Measurements from ENCODE around the gene CDH13. TPM values are rescaled to one million over a fixed set of nuclear protein-coding genes. Genes with fewer than 3 reads are reported as not detected.

CDH13 gene
- total RNA-seq, 1 donor from 2014 or later, result 161 TPM

DNA sequence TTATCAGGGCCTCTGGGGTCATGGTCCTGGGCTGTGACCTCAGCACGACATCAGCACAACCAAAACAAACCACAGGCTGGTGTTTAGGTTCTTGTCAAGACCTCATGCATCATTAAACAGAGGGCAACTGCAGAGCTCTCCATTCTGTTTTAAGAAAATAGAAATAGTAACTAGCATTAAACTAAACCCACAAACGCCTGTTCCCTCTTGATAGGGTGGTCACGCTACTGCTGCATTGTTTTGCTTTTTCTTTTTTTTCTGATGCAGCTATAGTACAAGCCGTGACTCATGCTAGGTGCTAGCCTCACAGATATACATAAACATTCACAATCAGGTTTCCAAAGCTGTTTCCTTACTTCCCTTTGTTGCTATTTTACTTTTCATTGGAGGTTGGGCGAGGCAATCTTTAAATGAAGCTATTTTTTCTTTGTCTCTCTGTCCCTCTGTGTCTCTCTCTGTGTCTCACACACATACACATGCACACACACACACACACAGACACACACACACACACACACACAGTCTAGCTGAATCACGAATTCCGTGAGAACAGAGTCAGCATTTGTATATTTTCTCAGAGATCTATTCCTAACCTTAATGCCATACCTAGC is 310.3 kb downstream of the CDH13 start:
- Histone ChIP-seq H3K36me3 (no peaks in the 10 kb centered on the region), H3K27ac (replicated peaks) (no peak overlapping the region), H3K4me3 (no peak overlapping the region), H3K4me1 (no peaks in the 10 kb centered on the region), H3K9me3 (replicated peaks) (peaks cover 8% of the 10 kb centered on the region), H3K27me3 (ENCODE audit: low read depth) (no peaks in the 10 kb centered on the region)
- DNase-seq, result no peak
- intact Hi-C loops (cut with micrococcal nuclease), result no loop called here
- TF ChIP-seq, protein P1, sequence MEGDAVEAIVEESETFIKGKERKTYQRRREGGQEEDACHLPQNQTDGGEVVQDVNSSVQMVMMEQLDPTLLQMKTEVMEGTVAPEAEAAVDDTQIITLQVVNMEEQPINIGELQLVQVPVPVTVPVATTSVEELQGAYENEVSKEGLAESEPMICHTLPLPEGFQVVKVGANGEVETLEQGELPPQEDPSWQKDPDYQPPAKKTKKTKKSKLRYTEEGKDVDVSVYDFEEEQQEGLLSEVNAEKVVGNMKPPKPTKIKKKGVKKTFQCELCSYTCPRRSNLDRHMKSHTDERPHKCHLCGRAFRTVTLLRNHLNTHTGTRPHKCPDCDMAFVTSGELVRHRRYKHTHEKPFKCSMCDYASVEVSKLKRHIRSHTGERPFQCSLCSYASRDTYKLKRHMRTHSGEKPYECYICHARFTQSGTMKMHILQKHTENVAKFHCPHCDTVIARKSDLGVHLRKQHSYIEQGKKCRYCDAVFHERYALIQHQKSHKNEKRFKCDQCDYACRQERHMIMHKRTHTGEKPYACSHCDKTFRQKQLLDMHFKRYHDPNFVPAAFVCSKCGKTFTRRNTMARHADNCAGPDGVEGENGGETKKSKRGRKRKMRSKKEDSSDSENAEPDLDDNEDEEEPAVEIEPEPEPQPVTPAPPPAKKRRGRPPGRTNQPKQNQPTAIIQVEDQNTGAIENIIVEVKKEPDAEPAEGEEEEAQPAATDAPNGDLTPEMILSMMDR (IDR thresholded peaks at IDR 0.05; ENCODE audit: borderline replicate concordance), result no peak

DNA sequence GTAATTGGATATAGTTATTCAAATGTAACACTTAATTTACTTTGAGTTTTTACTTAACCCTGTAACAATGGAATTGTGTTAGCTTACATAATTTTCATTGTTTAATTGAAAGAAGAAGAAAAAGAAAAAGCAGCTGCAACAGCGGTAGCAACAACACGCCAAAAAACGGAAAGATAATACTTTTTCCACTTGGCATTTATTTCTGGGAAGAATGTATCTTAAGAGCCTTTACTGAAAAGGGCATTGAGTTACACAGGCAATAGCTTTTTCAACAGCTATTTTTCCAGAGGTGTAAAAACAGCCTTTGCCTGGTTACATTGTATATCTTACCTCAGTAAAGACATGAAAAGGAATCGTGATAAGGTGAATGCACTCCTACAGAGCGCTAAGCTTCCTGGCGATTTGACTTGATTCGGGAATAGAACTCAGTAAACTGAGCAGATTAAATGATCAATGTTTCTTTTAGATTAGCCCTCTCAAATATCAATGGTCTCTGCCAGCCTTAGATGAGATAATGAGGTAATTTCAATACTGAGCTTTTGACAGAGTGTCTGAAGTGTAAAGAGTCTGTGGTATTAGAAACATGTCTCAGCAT is 311.3 kb downstream of the CDH13 start:
- intact Hi-C loops (cut with micrococcal nuclease), result no loop called here
- Histone ChIP-seq H3K4me1 (no peaks in the 10 kb centered on the region), H3K27me3 (ENCODE audit: low read depth) (no peaks in the 10 kb centered on the region), H3K4me3 (no peak overlapping the region), H3K27ac (replicated peaks) (no peak overlapping the region), H3K9me3 (replicated peaks) (peaks cover 8% of the 10 kb centered on the region), H3K36me3 (no peaks in the 10 kb centered on the region)
- no peak for DNase-seq
- TF ChIP-seq, protein P1 (IDR thresholded peaks at IDR 0.05; ENCODE audit: borderline replicate concordance), result no peak

DNA sequence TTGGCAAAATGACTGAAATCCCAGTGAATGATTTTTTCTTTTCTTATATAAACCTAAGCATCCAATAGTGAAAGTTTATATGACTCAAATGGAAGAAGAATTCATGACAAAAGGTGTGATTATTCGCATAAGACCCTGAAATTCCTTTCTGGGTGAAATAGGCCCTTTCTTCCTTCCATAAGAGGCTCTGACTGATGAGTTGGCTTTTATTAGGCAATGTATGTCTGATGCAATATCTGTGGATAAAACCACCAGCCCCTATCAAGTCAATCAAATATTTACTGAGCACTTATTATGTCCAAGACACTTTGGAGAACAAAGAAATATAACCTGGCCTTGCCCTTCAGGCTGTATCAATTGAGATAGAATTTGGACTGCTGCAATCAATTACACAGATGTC is 316.6 kb downstream of the CDH13 start:
- TF ChIP-seq, protein P1 (IDR thresholded peaks at IDR 0.05; ENCODE audit: borderline replicate concordance), result no peak
- no peak for DNase-seq
- H3K4me3 ChIP-seq, result no peak overlapping the region
- H3K27ac ChIP-seq (replicated peaks), result no peak overlapping the region
- no peaks in the 10 kb centered on the region for H3K27me3 ChIP-seq (ENCODE audit: low read depth)
- no peaks in the 10 kb centered on the region for H3K9me3 ChIP-seq (replicated peaks)
- no peaks in the 10 kb centered on the region for H3K36me3 ChIP-seq
- H3K4me1 ChIP-seq, result peaks cover 13% of the 10 kb centered on the region
- intact Hi-C loops (cut with micrococcal nuclease), result no loop called here

DNA sequence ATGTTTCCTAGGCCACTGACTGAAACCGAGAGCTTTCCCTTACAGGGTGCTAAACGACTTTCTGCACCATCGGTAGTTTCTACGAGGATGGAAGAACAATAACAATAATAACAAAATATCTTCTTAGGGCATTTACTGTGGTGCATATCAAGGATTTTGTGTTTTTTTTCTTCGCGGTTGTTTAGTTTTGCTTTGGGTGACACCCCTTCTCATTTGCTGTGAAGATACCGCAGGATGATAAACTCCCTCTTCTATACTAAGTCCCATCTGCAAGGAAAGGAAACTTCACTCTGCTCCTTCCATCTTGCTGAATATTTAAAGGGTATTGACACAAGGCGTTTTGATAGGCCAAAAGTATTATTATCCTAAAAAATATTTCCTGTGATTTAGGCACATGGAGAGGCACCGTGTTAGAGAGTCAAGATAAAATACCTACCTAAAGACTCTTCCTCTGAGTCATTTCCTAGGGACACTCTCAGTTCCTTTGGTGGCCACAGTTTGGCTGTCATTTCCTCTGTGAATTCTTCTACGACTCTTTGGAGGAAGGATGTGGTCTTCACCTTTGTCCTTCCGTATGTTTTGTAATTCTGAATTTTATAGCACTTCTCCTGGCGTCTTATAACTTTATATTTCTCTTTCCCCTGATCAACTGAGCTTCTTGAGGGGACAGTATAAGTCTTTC is 318.8 kb downstream of the CDH13 start:
- TF ChIP-seq, protein P1 (IDR thresholded peaks at IDR 0.05; ENCODE audit: borderline replicate concordance), result no peak
- no peak overlapping the region for H3K4me3 ChIP-seq
- no peak for DNase-seq
- H3K4me1 ChIP-seq, result peaks cover 13% of the 10 kb centered on the region
- H3K27me3 ChIP-seq (ENCODE audit: low read depth), result no peaks in the 10 kb centered on the region
- H3K9me3 ChIP-seq (replicated peaks), result no peaks in the 10 kb centered on the region
- intact Hi-C loops (cut with micrococcal nuclease), result no loop called here
- H3K27ac ChIP-seq (replicated peaks), result no peak overlapping the region
- no peaks in the 10 kb centered on the region for H3K36me3 ChIP-seq

DNA sequence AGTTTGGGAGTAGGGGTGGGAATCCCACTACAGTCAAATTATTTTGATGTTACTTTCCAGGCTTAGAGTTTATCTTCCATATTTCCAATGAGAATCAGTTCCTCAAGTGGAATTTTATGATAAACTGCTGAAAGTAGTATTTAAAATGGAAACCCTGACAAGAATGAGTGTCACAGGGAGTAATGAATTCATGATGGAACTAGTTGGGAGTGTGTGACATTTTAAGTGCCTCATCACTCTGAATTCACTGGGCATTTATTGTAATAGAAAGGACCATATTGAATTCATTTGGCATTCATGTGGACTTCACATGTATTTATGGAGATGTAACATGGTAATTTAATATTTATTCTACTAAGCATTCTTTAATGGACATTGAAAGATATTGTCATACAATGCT is 320.9 kb downstream of the CDH13 start:
- DNase-seq, result no peak
- intact Hi-C loops (cut with micrococcal nuclease), result no loop called here

More for the DNA sequence above, 320.9 kb downstream of the CDH13 start:
- TF ChIP-seq, protein P1 (IDR thresholded peaks at IDR 0.05; ENCODE audit: borderline replicate concordance), result no peak
- Histone ChIP-seq H3K4me3 (no peak overlapping the region), H3K9me3 (replicated peaks) (no peaks in the 10 kb centered on the region), H3K36me3 (no peaks in the 10 kb centered on the region), H3K27me3 (ENCODE audit: low read depth) (no peaks in the 10 kb centered on the region), H3K4me1 (peaks cover 13% of the 10 kb centered on the region), H3K27ac (replicated peaks) (no peak overlapping the region)

All from left ventricle myocardium inferior (tissue), 1 donor.